ENCODE data around the gene HOXC12.

- no peak for TF ChIP-seq CTCF (conservative IDR thresholded peaks at IDR 0.05 in 1 of 2, IDR thresholded peaks at IDR 0.05 in 1 of 2; ENCODE audit: extremely low read depth in 1 of 2, insufficient read depth in 1 of 2, low read depth in 1 of 2, low read length in 2 of 2)
- no peak for TF ChIP-seq EZH2 (IDR thresholded peaks at IDR 0.05; ENCODE audit: borderline replicate concordance, low read length)
Measured at GRCh38 chr12:53977596-53978445, 23.1 kb downstream of the HOXC12 start.
